ENCODE results near the gene WFDC1. TPM values are rescaled to one million over a fixed set of nuclear protein-coding genes. Genes with fewer than 3 reads are reported as not detected.
A peak's percentile ranks its signal among the peaks of the same experiment; 100 is the strongest.

Gene WFDC1
- total and polyA plus RNA-seq, 2 experiments from 2014 or later, result 0.76 to 0.95 TPM

DNA sequence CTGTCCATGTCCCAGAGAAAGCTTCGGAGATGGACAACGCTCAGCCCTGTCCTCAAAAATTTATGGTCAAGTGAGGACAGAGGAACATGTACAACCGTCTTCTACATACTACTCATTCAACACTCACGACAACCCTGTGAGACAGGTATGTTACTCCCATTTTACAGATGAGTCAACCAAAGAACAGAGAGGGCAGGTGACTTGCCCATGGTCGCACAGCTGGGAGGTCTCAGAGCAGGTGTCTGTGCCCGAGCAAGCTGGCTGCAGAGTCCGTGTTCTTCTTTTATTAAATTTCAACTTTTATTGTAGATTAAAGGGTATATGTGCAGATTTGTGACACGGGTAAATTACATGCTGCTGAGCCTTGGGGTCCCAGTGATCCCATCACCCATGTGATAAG is 5.8 kb upstream of the WFDC1 start:
- Mint-ChIP-seq H3K27ac (no peak overlapping the region), H3K4me1 (peaks cover 18% of the 10 kb centered on the region), H3K9me3 (no peaks in the 10 kb centered on the region), H3K27me3 (ENCODE audit: insufficient read depth, low read depth, poor library complexity) (peaks cover 13% of the 10 kb centered on the region), H3K36me3 (ENCODE audit: low read depth) (no peaks in the 10 kb centered on the region; the same call in 2 of the 3 replicates), H3K4me3 (no peak overlapping the region)
- no peaks in the 10 kb centered on the region for H3K27me3 ChIP-seq (ENCODE audit: insufficient read depth)
- no peak overlapping the region for H2AFZ ChIP-seq
- no peak overlapping the region for H3K4me3 ChIP-seq
- TF ChIP-seq, protein P1, sequence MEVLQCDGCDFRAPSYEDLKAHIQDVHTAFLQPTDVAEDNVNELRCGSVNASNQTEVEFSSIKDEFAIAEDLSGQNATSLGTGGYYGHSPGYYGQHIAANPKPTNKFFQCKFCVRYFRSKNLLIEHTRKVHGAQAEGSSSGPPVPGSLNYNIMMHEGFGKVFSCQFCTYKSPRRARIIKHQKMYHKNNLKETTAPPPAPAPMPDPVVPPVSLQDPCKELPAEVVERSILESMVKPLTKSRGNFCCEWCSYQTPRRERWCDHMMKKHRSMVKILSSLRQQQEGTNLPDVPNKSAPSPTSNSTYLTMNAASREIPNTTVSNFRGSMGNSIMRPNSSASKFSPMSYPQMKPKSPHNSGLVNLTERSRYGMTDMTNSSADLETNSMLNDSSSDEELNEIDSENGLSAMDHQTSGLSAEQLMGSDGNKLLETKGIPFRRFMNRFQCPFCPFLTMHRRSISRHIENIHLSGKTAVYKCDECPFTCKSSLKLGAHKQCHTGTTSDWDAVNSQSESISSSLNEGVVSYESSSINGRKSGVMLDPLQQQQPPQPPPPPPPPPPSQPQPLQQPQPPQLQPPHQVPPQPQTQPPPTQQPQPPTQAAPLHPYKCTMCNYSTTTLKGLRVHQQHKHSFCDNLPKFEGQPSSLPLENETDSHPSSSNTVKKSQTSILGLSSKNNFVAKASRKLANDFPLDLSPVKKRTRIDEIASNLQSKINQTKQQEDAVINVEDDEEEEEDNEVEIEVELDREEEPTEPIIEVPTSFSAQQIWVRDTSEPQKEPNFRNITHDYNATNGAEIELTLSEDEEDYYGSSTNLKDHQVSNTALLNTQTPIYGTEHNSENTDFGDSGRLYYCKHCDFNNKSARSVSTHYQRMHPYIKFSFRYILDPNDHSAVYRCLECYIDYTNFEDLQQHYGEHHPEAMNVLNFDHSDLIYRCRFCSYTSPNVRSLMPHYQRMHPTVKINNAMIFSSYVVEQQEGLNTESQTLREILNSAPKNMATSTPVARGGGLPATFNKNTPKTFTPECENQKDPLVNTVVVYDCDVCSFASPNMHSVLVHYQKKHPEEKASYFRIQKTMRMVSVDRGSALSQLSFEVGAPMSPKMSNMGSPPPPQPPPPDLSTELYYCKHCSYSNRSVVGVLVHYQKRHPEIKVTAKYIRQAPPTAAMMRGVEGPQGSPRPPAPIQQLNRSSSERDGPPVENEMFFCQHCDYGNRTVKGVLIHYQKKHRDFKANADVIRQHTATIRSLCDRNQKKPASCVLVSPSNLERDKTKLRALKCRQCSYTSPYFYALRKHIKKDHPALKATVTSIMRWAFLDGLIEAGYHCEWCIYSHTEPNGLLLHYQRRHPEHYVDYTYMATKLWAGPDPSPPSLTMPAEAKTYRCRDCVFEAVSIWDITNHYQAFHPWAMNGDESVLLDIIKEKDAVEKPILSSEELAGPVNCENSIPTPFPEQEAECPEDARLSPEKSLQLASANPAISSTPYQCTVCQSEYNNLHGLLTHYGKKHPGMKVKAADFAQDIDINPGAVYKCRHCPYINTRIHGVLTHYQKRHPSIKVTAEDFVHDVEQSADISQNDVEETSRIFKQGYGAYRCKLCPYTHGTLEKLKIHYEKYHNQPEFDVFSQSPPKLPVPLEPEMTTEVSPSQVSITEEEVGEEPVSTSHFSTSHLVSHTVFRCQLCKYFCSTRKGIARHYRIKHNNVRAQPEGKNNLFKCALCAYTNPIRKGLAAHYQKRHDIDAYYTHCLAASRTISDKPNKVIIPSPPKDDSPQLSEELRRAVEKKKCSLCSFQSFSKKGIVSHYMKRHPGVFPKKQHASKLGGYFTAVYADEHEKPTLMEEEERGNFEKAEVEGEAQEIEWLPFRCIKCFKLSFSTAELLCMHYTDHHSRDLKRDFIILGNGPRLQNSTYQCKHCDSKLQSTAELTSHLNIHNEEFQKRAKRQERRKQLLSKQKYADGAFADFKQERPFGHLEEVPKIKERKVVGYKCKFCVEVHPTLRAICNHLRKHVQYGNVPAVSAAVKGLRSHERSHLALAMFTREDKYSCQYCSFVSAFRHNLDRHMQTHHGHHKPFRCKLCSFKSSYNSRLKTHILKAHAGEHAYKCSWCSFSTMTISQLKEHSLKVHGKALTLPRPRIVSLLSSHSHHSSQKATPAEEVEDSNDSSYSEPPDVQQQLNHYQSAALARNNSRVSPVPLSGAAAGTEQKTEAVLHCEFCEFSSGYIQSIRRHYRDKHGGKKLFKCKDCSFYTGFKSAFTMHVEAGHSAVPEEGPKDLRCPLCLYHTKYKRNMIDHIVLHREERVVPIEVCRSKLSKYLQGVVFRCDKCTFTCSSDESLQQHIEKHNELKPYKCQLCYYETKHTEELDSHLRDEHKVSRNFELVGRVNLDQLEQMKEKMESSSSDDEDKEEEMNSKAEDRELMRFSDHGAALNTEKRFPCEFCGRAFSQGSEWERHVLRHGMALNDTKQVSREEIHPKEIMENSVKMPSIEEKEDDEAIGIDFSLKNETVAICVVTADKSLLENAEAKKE (CRISPR knock-in tag; IDR thresholded peaks at IDR 0.05), result no peak
- no peak for TF ChIP-seq EZH2 (IDR thresholded peaks at IDR 0.05; ENCODE audit: low read depth, unreplicated experiment)
- TF ChIP-seq, protein P2, sequence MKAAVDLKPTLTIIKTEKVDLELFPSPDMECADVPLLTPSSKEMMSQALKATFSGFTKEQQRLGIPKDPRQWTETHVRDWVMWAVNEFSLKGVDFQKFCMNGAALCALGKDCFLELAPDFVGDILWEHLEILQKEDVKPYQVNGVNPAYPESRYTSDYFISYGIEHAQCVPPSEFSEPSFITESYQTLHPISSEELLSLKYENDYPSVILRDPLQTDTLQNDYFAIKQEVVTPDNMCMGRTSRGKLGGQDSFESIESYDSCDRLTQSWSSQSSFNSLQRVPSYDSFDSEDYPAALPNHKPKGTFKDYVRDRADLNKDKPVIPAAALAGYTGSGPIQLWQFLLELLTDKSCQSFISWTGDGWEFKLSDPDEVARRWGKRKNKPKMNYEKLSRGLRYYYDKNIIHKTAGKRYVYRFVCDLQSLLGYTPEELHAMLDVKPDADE (IDR thresholded peaks at IDR 0.05), result no peak
- TF ChIP-seq ZNF331 (CRISPR knock-in tag; IDR thresholded peaks at IDR 0.05; ENCODE audit: low read depth), result no peak
- H3K4me1 ChIP-seq (ENCODE audit: insufficient read depth), result peaks cover 17% of the 10 kb centered on the region; the same call in 1 of the 2 replicates
- no peak for DNase-seq (ENCODE audit: low spot score)
- H3K4me2 ChIP-seq, result no peak overlapping the region
- H3K79me2 ChIP-seq (replicated peaks; ENCODE audit: insufficient read depth), result no peaks in the 10 kb centered on the region
- H3F3A ChIP-seq (replicated peaks; ENCODE audit: low read depth), result no peaks in the 10 kb centered on the region
- no peaks in the 10 kb centered on the region for H3K9me2 ChIP-seq (ENCODE audit: insufficient read depth)
- H3K27ac ChIP-seq (ENCODE audit: low read depth), result no peak overlapping the region
- no peaks in the 10 kb centered on the region for H4K20me1 ChIP-seq (replicated peaks; ENCODE audit: insufficient read depth)
- H3K36me3 ChIP-seq (ENCODE audit: insufficient read depth), result no peaks in the 10 kb centered on the region
- ATAC-seq, result no peak

DNA sequence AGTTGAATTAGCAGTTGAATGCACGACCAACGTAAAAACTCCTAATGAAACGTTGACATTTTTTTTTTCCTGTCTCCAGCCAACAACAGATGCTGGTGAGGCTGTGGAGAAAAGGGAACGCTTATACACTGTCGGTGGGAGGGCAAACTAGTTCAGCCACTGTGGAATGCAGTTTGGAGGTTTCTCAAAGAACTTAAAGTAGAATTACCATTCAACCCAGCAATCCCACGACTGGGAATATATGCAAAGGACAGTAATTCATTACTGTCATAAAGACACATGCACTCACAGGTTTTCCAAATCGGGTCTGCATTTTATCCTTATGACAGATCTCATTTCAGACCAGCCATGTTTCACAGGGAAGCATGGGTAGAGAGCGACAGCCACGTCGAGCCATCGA is 3.5 kb upstream of the WFDC1 start:
- H3K27me3 Mint-ChIP-seq (ENCODE audit: insufficient read depth, low read depth, poor library complexity), result peaks cover 12% of the 10 kb centered on the region
- Histone ChIP-seq H3K36me3 (ENCODE audit: insufficient read depth) (no peaks in the 10 kb centered on the region), H3K79me2 (replicated peaks; ENCODE audit: insufficient read depth) (no peaks in the 10 kb centered on the region), H3K4me1 (ENCODE audit: insufficient read depth) (peaks cover 29% of the 10 kb centered on the region), H3K27me3 (ENCODE audit: insufficient read depth) (no peaks in the 10 kb centered on the region), H3K4me3 (no peak overlapping the region), H3K27ac (ENCODE audit: low read depth) (no peak overlapping the region; the same call in 1 of the 2 replicates), H3F3A (replicated peaks; ENCODE audit: low read depth) (no peaks in the 10 kb centered on the region), H3K4me2 (0 out of 2 replicates have a peak overlapping the region, but pooled peaks have one; percentile 20), H3K9me2 (ENCODE audit: insufficient read depth) (no peaks in the 10 kb centered on the region), H2AFZ (0 out of 2 replicates have a peak overlapping the region, but pooled peaks have one; percentile 84), H4K20me1 (replicated peaks; ENCODE audit: insufficient read depth) (no peaks in the 10 kb centered on the region)
- no peaks in the 10 kb centered on the region for H3K9me3 Mint-ChIP-seq
- H3K4me3 Mint-ChIP-seq, result no peak overlapping the region; the same call in 2 of the 3 replicates
- DNase-seq (ENCODE audit: low spot score) (no peak), ATAC-seq (no peak)
- no peak overlapping the region for H3K27ac Mint-ChIP-seq
- no peaks in the 10 kb centered on the region; the same call in 2 of the 3 replicates for H3K36me3 Mint-ChIP-seq (ENCODE audit: low read depth)
- H3K4me1 Mint-ChIP-seq, result peaks cover 32% of the 10 kb centered on the region
- no peak for TF ChIP-seq EZH2 (IDR thresholded peaks at IDR 0.05; ENCODE audit: low read depth, unreplicated experiment)
- no peak for TF ChIP-seq EZH2phosphoT487 (IDR thresholded peaks at IDR 0.05; ENCODE audit: unreplicated experiment)
- TF ChIP-seq NANOG (IDR thresholded peaks at IDR 0.05; ENCODE audit: borderline replicate concordance), result no peak
- TF ChIP-seq CREB1 (CRISPR knock-in tag; IDR thresholded peaks at IDR 0.05; ENCODE audit: low read depth), result no peak
- TF ChIP-seq, protein P3, sequence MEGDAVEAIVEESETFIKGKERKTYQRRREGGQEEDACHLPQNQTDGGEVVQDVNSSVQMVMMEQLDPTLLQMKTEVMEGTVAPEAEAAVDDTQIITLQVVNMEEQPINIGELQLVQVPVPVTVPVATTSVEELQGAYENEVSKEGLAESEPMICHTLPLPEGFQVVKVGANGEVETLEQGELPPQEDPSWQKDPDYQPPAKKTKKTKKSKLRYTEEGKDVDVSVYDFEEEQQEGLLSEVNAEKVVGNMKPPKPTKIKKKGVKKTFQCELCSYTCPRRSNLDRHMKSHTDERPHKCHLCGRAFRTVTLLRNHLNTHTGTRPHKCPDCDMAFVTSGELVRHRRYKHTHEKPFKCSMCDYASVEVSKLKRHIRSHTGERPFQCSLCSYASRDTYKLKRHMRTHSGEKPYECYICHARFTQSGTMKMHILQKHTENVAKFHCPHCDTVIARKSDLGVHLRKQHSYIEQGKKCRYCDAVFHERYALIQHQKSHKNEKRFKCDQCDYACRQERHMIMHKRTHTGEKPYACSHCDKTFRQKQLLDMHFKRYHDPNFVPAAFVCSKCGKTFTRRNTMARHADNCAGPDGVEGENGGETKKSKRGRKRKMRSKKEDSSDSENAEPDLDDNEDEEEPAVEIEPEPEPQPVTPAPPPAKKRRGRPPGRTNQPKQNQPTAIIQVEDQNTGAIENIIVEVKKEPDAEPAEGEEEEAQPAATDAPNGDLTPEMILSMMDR (conservative IDR thresholded peaks at IDR 0.05; ENCODE audit: low read depth in 2 of 2), result no peak
- no peak for TF ChIP-seq POLR2AphosphoS5 (IDR thresholded peaks at IDR 0.05; ENCODE audit: low read depth)
- TF ChIP-seq, protein P2 (IDR thresholded peaks at IDR 0.05), result no peak
